Endothelial cell of umbilical vein (primary cell): Measurements from ENCODE around the gene CADPS. TPM values are rescaled to one million over a fixed set of nuclear protein-coding genes. Genes with fewer than 3 reads are reported as not detected.

Experiments used
- BruUV-seq: library from RNA; stranded (reverse); fragments of 400-500 nt; replicated peaks from 2 replicates; lab custom pipeline; 2021; lab: Mats Ljungman, UMichigan
- CTCF ChIA-PET: fragments of 300-600, 350-600 bp; sonication (Branson Sonifier 250); formaldehyde crosslinking; loops from one replicate; lab custom pipeline; 2021; ENCODE audit warnings: antibody characterized with exemption, inconsistent platforms; lab: Charles Lee
- POLR2A ChIA-PET: fragments of 300-600, 350-600 bp; sonication (Branson Sonifier 250); formaldehyde crosslinking; loops from one replicate; lab custom pipeline; 2021; ENCODE audit warnings: antibody characterized with exemption, inconsistent platforms; lab: Charles Lee
- DNase-seq: peaks from one replicate; pipeline ENCODE4 v3.0.0-alpha.2; 2011; ENCODE audit warnings: low read depth, low spot score
- FAIRE-seq: peaks from 2 replicates; lab custom pipeline; 2011; peaks lifted over from hg19 to GRCh38; lab: Jason Lieb, UNC
- H2AFZ ChIP-seq: 2 replicates; pipeline ENCODE4 v1.6.0; 2012; ENCODE audit warnings: low read depth, low read length, control low read depth, inconsistent platforms
- H3K27ac ChIP-seq: 2 replicates; pipeline ENCODE4 v1.5.1; 2011; ENCODE audit warnings: low read depth, mild to moderate bottlenecking, control low read depth, low read length, moderate library complexity; ENCODE audit not compliant: insufficient read depth
- H3K27me3 ChIP-seq, 2 experiments: 2 replicates each; pipeline versions ENCODE4 v1.6.0 to v1.6.1; 2011; ENCODE audit warnings: low read length in 2 of 2, mixed read lengths in 1 of 2; ENCODE audit not compliant: control insufficient read depth in 2 of 2, insufficient read depth in 2 of 2
- H3K36me3 ChIP-seq, 2 experiments: 2 replicates in 1 of 2; 3 replicates in 1 of 2; pipeline ENCODE4 v1.5.1; 2011; ENCODE audit warnings: low read length in 2 of 2, mild to moderate bottlenecking in 1 of 2, moderate library complexity in 1 of 2; ENCODE audit not compliant: control insufficient read depth in 2 of 2, insufficient read depth in 2 of 2; ENCODE audit errors: extremely low read depth in 1 of 2
- H3K4me1 ChIP-seq: 3 replicates; pipeline ENCODE4 v1.5.1; 2011; ENCODE audit warnings: mild to moderate bottlenecking, low read length; ENCODE audit not compliant: control insufficient read depth, insufficient read depth; ENCODE audit errors: extremely low read depth
- H3K4me2 ChIP-seq: 2 replicates; pipeline ENCODE4 v1.6.1; 2011; ENCODE audit warnings: low read length, control low read depth, mixed read lengths; ENCODE audit not compliant: insufficient read depth
- H3K4me3 ChIP-seq, 3 experiments: fragments of 200-600 bp in 1 of 3; sonication (generic), shearing (Covaris generic) in 1 of 3; replicated peaks in 1 of 3; 2 replicates each; pipeline ENCODE4 v1.5.1; 2011 to 2016; ENCODE audit warnings: control low read depth in 3 of 3, low read length in 3 of 3, mild to moderate bottlenecking in 2 of 3, inconsistent platforms in 1 of 3, low read depth in 1 of 3, moderate library complexity in 1 of 3; ENCODE audit not compliant: insufficient read depth in 1 of 3
- H3K79me2 ChIP-seq: 2 replicates; pipeline ENCODE4 v1.6.0; 2012; ENCODE audit warnings: low read length, inconsistent platforms; ENCODE audit not compliant: control insufficient read depth, insufficient read depth
- H3K9ac ChIP-seq: replicated peaks from 2 replicates; pipeline ENCODE3; 2011; ENCODE audit warnings: low read length, control low read depth; ENCODE audit not compliant: insufficient read depth; ENCODE audit errors: extremely low read depth
- H3K9me1 ChIP-seq: replicated peaks from 3 replicates; pipeline ENCODE4 v1.6.0; 2011; ENCODE audit warnings: mild to moderate bottlenecking, low read length; ENCODE audit not compliant: control insufficient read depth, insufficient read depth; ENCODE audit errors: extremely low read depth
- H3K9me3 ChIP-seq: replicated peaks from 2 replicates; pipeline ENCODE4 v1.5.1; 2012; ENCODE audit warnings: low read length, inconsistent platforms; ENCODE audit not compliant: control insufficient read depth, insufficient read depth
- H4K20me1 ChIP-seq: replicated peaks from 2 replicates; pipeline ENCODE3; 2011; ENCODE audit warnings: mild to moderate bottlenecking, low read length; ENCODE audit not compliant: control insufficient read depth, insufficient read depth; ENCODE audit errors: extremely low read depth
- EZH2 ChIP-seq: IDR thresholded peaks from 2 replicates; pipeline ENCODE4 v1.6.1; 2012; ENCODE audit warnings: borderline replicate concordance, low read depth, mild to moderate bottlenecking, moderate library complexity, low read length, inconsistent platforms; ENCODE audit not compliant: severe bottlenecking
- FOS ChIP-seq: IDR thresholded peaks from 2 replicates; pipeline ENCODE4 v1.6.1; 2011; ENCODE audit warnings: mild to moderate bottlenecking, low read length, moderate library complexity, borderline replicate concordance; ENCODE audit not compliant: insufficient read depth
- GATA2 ChIP-seq: IDR thresholded peaks from 2 replicates; pipeline ENCODE4 v1.7.0; 2011; ENCODE audit warnings: low read depth, mild to moderate bottlenecking, moderate library complexity, mixed read lengths, low read length; ENCODE audit not compliant: insufficient read length, insufficient read depth
- JUN ChIP-seq: IDR thresholded peaks from 2 replicates; pipeline ENCODE4 v1.6.1; 2011; ENCODE audit warnings: borderline replicate concordance, low read depth; ENCODE audit not compliant: insufficient read length, insufficient read depth
- MYC ChIP-seq: IDR thresholded peaks from one replicate; pipeline ENCODE4 v1.6.1; 2011; ENCODE audit warnings: mild to moderate bottlenecking, low read depth, low read length
- POLR2A ChIP-seq: IDR thresholded peaks from 2 replicates; pipeline ENCODE4 v1.6.1; 2012; ENCODE audit warnings: low read depth, mild to moderate bottlenecking, control low read depth, low read length
- POLR2AphosphoS5 ChIP-seq: IDR thresholded peaks from 2 replicates; pipeline ENCODE4 v1.6.1; 2012; ENCODE audit warnings: low read depth, mild to moderate bottlenecking, control low read depth, low read length, moderate library complexity; ENCODE audit not compliant: insufficient read depth
- dilution Hi-C: fragments of 300-500 bp; cut with MboI; formaldehyde crosslinking; loops from one replicate; pipeline ENCODE4 v1.15.0; 2019; ENCODE audit warnings: low sequenced_read_pairs; ENCODE audit not compliant: extremely low pct_ligation_motif_present
- intact Hi-C: fragments of 100-400 bp; cut with micrococcal nuclease; formaldehyde crosslinking; loops from one replicate; pipeline ENCODE4 v1.10.0; 2022
- polyA plus RNA-seq, 4 experiments: library from polyadenylated mRNA; depleted of rRNA in 3 of 4; stranded (reverse) in 3 of 4; unstranded in 1 of 4; fragments of >200 nt; gene quantifications; 2 replicates each; pipeline versions ENCODE4 v1.2.1 to v1.2.3, GENCODE V29; 2011 to 2012; ENCODE audit warnings: missing spikeins in 1 of 4
- total RNA-seq: library from RNA; stranded (reverse); gene quantifications from 2 replicates; pipeline ENCODE4 v1.2.3, GENCODE V29; 2021
- TF ChIP-seq, protein P1 (sequence below): IDR thresholded peaks from 2 replicates; pipeline ENCODE4 v1.6.1; 2011; ENCODE audit not compliant: insufficient read depth, insufficient read length
- TF ChIP-seq, protein P2 (sequence below), 2 donors: IDR thresholded peaks; 1 replicate in 1 of 2; 2 replicates in 1 of 2; pipeline ENCODE4 v1.5.1; 2011; ENCODE audit warnings: low read length in 2 of 2, mild to moderate bottlenecking in 2 of 2, moderate library complexity in 2 of 2, control low read depth in 1 of 2, inconsistent platforms in 1 of 2, low read depth in 1 of 2; ENCODE audit not compliant: insufficient read depth in 1 of 2; ENCODE audit errors: extremely low read depth in 1 of 2

Gene CADPS
- total and polyA plus RNA-seq, 2 donors (not counting 3 experiments of a cell fraction or from before 2014, with no cell fraction given): not detected

DNA sequence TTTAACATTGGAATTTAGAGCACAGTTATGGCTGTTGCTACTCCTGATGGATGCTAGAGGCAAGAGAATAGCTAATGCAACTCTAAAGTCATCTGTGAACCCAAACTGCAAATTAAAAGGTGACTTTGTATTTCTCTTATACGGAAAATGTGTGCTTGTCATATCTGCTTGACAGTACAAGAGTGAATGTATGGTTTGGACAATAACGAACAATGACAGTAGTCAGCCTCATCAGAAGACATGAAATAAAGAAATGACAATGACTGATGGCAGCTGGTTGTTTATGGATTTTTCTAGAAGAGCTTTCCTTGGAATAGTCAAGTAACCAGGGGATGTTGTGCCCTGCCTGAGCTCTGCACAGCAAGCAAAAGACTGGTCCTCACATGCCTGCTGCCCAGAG is 333.0 kb downstream of the CADPS start:
- H4K20me1 ChIP-seq: no peaks in the 10 kb centered on the region
- DNase-seq (no peak), FAIRE-seq (no peak)
- peaks cover 8 to 32% of the 10 kb centered on the region in 2 experiments for H3K27me3 ChIP-seq
- no peaks in the 10 kb centered on the region for H3K36me3 ChIP-seq
- no peaks in the 10 kb centered on the region for H3K9me3 ChIP-seq
- no peak for TF ChIP-seq GATA2
- no peak for TF ChIP-seq POLR2AphosphoS5
- no peak for TF ChIP-seq MYC
- no peak for TF ChIP-seq FOS
- TF ChIP-seq EZH2: no peak
- TF ChIP-seq, protein P1, sequence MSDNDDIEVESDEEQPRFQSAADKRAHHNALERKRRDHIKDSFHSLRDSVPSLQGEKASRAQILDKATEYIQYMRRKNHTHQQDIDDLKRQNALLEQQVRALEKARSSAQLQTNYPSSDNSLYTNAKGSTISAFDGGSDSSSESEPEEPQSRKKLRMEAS: no peak
- TF ChIP-seq, protein P2, sequence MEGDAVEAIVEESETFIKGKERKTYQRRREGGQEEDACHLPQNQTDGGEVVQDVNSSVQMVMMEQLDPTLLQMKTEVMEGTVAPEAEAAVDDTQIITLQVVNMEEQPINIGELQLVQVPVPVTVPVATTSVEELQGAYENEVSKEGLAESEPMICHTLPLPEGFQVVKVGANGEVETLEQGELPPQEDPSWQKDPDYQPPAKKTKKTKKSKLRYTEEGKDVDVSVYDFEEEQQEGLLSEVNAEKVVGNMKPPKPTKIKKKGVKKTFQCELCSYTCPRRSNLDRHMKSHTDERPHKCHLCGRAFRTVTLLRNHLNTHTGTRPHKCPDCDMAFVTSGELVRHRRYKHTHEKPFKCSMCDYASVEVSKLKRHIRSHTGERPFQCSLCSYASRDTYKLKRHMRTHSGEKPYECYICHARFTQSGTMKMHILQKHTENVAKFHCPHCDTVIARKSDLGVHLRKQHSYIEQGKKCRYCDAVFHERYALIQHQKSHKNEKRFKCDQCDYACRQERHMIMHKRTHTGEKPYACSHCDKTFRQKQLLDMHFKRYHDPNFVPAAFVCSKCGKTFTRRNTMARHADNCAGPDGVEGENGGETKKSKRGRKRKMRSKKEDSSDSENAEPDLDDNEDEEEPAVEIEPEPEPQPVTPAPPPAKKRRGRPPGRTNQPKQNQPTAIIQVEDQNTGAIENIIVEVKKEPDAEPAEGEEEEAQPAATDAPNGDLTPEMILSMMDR (IDR thresholded peaks at IDR 0.05; ENCODE audit: extremely low read depth in 1 of 2, insufficient read depth in 1 of 2, low read depth in 1 of 2, low read length in 2 of 2): no peak
- no peak for TF ChIP-seq JUN
- TF ChIP-seq POLR2A: no peak
- H3K9me1 ChIP-seq: no peaks in the 10 kb centered on the region
- no peak overlapping the region for H3K4me3 ChIP-seq
- no peak overlapping the region for H3K4me2 ChIP-seq
- intact Hi-C loops: no loop called here
- H3K27ac ChIP-seq: no peak overlapping the region
- no peaks in the 10 kb centered on the region for H3K79me2 ChIP-seq
- POLR2A ChIA-PET: no interaction called here
- dilution Hi-C loops: no loop called here
- BruUV-seq: no TSS peak
- CTCF ChIA-PET: no interaction called here
- no peak overlapping the region for H2AFZ ChIP-seq
- no peak overlapping the region for H3K9ac ChIP-seq
- no peaks in the 10 kb centered on the region for H3K4me1 ChIP-seq
